Epithelial cell of esophagus (primary cell): ENCODE results near the gene RALGPS1.

Experiments used
- DNase-seq: peaks from one replicate; pipeline ENCODE4 v3.0.0; 2010; ENCODE audit warnings: low read depth
- H3K4me3 ChIP-seq: 2 replicates; pipeline ENCODE4 v1.5.1; 2011; ENCODE audit warnings: mild to moderate bottlenecking, low read length, control low read depth
- TF ChIP-seq, protein P1 (sequence below): IDR thresholded peaks from 2 replicates; pipeline ENCODE4 v1.5.1; 2011; ENCODE audit warnings: low read depth, mild to moderate bottlenecking, low read length, control low read depth, inconsistent platforms; ENCODE audit not compliant: insufficient read depth; ENCODE audit errors: missing control alignments

RALGPS1 gene

DNA sequence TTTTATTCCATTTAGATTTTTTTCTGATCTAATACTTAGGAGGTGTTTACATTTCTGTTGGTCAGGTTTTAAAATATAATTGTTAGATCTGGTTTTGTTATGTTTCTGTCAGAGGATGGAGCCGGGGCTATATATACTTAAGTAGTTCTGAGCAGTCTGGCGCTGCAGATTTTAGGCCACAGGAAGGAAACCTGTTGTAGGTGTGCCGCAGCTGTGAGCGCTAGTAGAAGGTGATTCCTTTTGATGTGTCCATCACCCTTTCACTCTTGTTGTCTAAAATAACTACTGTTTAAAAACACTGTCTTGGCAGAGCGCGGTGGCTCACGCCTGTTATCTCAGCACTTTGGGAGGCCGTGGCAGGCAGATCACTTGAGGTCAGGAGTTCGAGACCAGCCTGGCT is 37.2 kb upstream of the RALGPS1 start:
- TF ChIP-seq, protein P1, sequence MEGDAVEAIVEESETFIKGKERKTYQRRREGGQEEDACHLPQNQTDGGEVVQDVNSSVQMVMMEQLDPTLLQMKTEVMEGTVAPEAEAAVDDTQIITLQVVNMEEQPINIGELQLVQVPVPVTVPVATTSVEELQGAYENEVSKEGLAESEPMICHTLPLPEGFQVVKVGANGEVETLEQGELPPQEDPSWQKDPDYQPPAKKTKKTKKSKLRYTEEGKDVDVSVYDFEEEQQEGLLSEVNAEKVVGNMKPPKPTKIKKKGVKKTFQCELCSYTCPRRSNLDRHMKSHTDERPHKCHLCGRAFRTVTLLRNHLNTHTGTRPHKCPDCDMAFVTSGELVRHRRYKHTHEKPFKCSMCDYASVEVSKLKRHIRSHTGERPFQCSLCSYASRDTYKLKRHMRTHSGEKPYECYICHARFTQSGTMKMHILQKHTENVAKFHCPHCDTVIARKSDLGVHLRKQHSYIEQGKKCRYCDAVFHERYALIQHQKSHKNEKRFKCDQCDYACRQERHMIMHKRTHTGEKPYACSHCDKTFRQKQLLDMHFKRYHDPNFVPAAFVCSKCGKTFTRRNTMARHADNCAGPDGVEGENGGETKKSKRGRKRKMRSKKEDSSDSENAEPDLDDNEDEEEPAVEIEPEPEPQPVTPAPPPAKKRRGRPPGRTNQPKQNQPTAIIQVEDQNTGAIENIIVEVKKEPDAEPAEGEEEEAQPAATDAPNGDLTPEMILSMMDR = no peak
- no peak overlapping the region for H3K4me3 ChIP-seq
- no peak for DNase-seq

DNA sequence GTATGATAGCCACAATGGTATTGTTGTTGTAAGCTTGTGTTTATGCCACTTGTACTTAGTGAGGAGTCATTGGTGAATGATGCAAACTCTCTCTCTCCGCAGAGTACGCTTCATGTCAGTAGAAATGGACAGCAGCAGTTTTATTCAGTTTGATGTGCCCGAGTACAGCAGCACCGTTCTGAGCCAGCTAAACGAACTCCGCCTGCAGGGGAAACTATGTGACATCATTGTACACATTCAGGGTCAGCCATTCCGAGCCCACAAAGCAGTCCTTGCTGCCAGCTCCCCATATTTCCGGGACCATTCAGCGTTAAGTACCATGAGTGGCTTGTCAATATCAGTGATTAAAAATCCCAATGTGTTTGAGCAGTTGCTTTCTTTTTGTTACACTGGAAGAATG is 35.3 kb upstream of the RALGPS1 start:
- no peak for DNase-seq
- H3K4me3 ChIP-seq = no peak overlapping the region
- TF ChIP-seq, protein P1 = no peak

DNA sequence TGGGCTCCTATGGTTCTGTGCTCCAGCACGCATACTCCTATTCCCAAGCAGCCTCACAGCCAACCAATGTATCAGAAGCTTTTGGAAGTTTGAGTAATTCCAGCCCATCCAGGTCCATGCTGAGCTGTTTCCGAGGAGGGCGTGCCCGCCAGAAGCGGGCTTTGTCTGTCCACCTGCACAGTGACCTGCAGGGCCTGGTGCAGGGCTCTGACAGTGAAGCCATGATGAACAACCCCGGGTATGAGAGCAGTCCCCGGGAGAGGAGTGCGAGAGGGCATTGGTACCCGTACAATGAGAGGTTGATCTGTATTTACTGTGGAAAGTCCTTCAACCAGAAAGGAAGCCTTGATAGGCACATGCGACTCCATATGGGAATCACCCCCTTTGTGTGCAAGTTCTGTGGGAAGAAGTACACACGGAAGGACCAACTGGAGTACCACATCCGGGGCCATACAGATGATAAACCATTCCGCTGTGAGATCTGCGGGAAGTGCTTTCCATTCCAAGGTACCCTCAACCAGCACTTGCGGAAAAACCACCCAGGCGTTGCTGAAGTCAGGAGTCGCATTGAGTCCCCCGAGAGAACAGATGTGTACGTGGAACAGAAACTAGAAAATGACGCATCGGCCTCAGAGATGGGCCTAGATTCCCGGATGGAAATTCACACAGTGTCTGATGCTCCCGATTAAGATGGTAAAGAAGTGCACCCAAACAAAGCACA is 34.2 kb upstream of the RALGPS1 start:
- TF ChIP-seq, protein P1 = no peak
- no peak overlapping the region for H3K4me3 ChIP-seq
- no peak for DNase-seq

DNA sequence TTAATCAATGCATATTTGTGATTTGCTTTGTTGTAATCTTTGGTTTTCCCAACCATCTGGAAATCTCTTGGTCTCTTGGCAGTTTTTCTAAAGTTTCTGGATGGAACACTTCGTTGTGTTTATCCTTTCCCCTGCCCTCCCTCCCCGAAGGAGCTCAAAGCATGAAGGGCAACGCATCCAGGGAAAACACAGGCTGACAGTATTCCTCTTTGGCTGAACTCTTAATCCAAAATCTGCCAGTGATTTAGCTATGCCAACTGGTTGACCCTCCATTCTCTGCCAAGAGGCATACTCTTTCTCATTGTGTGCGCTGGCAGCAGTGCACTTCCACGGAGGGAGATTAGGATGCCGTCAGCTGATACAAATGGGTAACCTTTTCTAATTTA is 33.6 kb upstream of the RALGPS1 start:
- TF ChIP-seq, protein P1 = no peak
- H3K4me3 ChIP-seq = no peak overlapping the region
- DNase-seq = no peak

DNA sequence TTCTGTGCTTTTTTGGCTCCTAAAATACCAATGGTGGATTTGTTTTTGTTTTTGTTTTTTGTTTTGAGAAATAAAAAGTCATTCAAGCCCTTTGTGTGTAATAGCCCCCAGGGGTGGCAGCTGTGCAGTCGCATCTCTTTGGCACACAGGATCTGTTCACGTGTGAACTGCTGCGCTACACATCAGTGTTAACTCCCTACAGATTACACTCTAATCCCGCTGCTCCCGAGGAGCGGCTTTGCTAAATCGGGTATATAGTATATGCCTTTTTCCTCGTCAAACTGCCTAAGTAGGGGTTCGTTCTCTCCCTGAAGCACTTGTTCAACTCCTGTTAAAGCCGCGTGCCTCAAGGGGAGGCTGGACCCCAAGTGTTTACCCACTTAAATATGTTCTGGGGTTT is 31.8 kb upstream of the RALGPS1 start:
- TF ChIP-seq, protein P1 = no peak
- no peak overlapping the region for H3K4me3 ChIP-seq
- no peak for DNase-seq

DNA sequence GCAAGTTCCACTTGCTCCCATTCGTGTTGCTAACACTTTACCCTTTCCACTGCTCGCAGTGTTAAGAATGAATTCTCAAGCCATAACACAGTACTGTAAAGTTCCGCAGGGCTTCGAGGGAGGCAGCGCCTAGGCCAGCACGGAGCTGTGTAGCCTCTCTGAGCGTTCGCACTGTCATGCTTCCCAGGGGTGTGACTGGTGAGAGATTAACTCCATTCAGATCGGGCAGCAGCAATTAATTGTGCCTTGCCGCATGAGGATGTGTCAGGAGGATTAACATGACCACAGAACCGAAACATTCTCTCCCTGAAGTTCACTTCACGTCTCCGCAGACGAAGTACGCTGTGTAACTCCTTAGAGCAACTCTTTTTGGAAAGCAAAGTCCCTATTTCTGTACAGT is 30.9 kb upstream of the RALGPS1 start:
- TF ChIP-seq, protein P1 = no peak
- H3K4me3 ChIP-seq = no peak overlapping the region
- DNase-seq = no peak

DNA sequence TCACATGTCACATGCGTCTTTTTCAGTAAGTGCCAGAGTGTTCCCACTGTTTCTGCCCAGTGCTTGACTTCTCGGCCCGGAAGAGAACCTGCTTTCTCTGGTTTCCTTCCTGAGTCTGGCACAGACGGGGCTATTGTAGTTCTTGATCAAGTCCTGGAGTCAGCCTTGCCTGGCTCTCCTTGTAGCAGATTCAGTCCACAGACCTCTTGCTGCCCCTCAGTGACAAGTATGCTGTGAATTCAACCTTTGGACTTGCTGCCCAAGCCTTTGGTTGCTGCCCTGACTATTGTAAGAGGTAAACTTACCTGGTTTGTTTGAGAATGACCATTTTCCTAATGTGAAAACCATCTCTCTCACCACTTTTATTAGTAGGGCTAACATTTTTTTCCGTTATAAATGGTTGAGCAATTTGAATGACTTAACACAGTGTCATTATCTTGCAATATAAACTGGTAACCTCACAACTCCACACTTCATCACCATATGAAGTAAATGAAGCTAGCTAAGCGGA is 29.4 kb upstream of the RALGPS1 start:
- no peak for DNase-seq
- no peak overlapping the region for H3K4me3 ChIP-seq
- TF ChIP-seq, protein P1 = no peak
